Activated naive CD4-positive, alpha-beta T cell treated with anti-CD3 and anti-CD28 coated beads for 36 hours (primary cell): ENCODE results near the gene PFKFB1. TPM values are rescaled to one million over a fixed set of nuclear protein-coding genes. Genes with fewer than 3 reads are reported as not detected.

Experiments used
- CTCF ChIA-PET: fragments of 350-600 bp; sonication (Branson Sonifier 250); formaldehyde crosslinking; loops from one replicate; lab custom pipeline; 2021; ENCODE audit warnings: antibody characterized with exemption; lab: Charles Lee
- DNase-seq: peaks from one replicate; pipeline ENCODE4 v3.0.0-alpha.2; 2020
- H3K27ac Mint-ChIP-seq: one replicate; pipeline ENCODE4 v1.8.0; 2021; ENCODE audit warnings: mild to moderate bottlenecking, mixed read lengths
- H3K27me3 Mint-ChIP-seq: one replicate; pipeline ENCODE4 v1.8.0; 2021; ENCODE audit warnings: low read depth, mixed read lengths
- H3K36me3 Mint-ChIP-seq: one replicate; pipeline ENCODE4 v1.8.0; 2021; ENCODE audit warnings: low read depth, mixed read lengths
- H3K4me1 Mint-ChIP-seq: one replicate; pipeline ENCODE4 v1.8.0; 2021; ENCODE audit warnings: low read depth, mixed read lengths
- H3K4me3 Mint-ChIP-seq: one replicate; pipeline ENCODE4 v1.8.0; 2021; ENCODE audit warnings: mild to moderate bottlenecking, moderate library complexity, mixed read lengths
- H3K9me3 Mint-ChIP-seq: one replicate; pipeline ENCODE4 v1.8.0; 2021; ENCODE audit warnings: mixed read lengths
- intact Hi-C: fragments of 100-400 bp; cut with micrococcal nuclease; formaldehyde crosslinking; loops from one replicate; pipeline ENCODE4 v1.15.1; 2023
- total RNA-seq, 2 experiments: library from RNA; stranded (reverse); gene quantifications; one replicate each; pipeline ENCODE4 v1.2.3, GENCODE V29; 2021

PFKFB1 gene
- total RNA-seq, result under 1 TPM; 0.45 to 0.81 TPM

GRCh38 chrX:54994099-54994498 is at the start of gene PFKFB1:
Gene PFKFB1 (minus strand): TSS chrX:54994188. CDS start chrX:54994007, 181 bp downstream.
- Mint-ChIP-seq H3K4me3 (no peak within 1 kb of the TSS), H3K27ac (no peak within 1 kb of the TSS), H3K27me3 (no peaks in the 10 kb centered on the region), H3K9me3 (no peaks in the 10 kb centered on the region), H3K4me1 (peaks cover under 1% of the 10 kb centered on the region), H3K36me3 (no peaks in the 10 kb centered on the region)
- CTCF ChIA-PET, result no interaction called here
- intact Hi-C loops, result no loop called here
- no peak for DNase-seq

- H3K27me3 Mint-ChIP-seq, result no peaks in the 10 kb centered on the region
- no peak overlapping the region for H3K4me3 Mint-ChIP-seq
- intact Hi-C loops, result no loop called here
- DNase-seq, result no peak
- no peaks in the 10 kb centered on the region for H3K9me3 Mint-ChIP-seq
- CTCF ChIA-PET, result no interaction called here
- H3K27ac Mint-ChIP-seq, result no peak overlapping the region
- no peaks in the 10 kb centered on the region for H3K4me1 Mint-ChIP-seq
- H3K36me3 Mint-ChIP-seq, result no peaks in the 10 kb centered on the region
Measured at GRCh38 chrX:55041514-55041913, 47.5 kb upstream of the PFKFB1 start.

DNA sequence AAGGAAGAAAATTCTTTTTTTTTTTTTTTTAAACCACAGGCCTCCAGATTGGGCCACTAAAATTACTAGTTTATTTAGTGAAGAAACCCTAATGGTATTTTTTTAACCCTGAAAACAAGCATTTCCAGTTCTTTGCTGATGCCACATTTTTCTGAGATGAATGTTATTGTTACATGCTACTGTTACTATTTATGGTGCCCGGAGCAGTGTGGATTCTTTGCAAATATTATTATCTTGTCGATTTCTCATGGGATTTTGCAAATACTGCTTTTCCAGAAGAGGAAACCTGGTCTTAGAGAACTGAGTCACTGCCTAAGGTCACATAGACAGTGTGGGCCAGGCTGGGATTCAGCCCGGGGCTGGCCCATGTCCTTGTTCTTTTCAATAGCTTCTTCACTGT is 45.5 kb upstream of the PFKFB1 start:
- H3K4me1 Mint-ChIP-seq, result no peaks in the 10 kb centered on the region
- DNase-seq, result no peak
- no peak overlapping the region for H3K4me3 Mint-ChIP-seq
- no peaks in the 10 kb centered on the region for H3K36me3 Mint-ChIP-seq
- no peaks in the 10 kb centered on the region for H3K27me3 Mint-ChIP-seq
- CTCF ChIA-PET, result no interaction called here
- intact Hi-C loops, result no loop called here
- no peak overlapping the region for H3K27ac Mint-ChIP-seq
- no peaks in the 10 kb centered on the region for H3K9me3 Mint-ChIP-seq

- Mint-ChIP-seq H3K27ac (no peak overlapping the region), H3K4me3 (no peak overlapping the region), H3K27me3 (no peaks in the 10 kb centered on the region), H3K4me1 (no peaks in the 10 kb centered on the region), H3K9me3 (no peaks in the 10 kb centered on the region), H3K36me3 (no peaks in the 10 kb centered on the region)
- CTCF ChIA-PET, result no interaction called here
- no peak for DNase-seq
- intact Hi-C loops, result no loop called here
Measured at GRCh38 chrX:55033429-55033828, 39.4 kb upstream of the PFKFB1 start.

DNA sequence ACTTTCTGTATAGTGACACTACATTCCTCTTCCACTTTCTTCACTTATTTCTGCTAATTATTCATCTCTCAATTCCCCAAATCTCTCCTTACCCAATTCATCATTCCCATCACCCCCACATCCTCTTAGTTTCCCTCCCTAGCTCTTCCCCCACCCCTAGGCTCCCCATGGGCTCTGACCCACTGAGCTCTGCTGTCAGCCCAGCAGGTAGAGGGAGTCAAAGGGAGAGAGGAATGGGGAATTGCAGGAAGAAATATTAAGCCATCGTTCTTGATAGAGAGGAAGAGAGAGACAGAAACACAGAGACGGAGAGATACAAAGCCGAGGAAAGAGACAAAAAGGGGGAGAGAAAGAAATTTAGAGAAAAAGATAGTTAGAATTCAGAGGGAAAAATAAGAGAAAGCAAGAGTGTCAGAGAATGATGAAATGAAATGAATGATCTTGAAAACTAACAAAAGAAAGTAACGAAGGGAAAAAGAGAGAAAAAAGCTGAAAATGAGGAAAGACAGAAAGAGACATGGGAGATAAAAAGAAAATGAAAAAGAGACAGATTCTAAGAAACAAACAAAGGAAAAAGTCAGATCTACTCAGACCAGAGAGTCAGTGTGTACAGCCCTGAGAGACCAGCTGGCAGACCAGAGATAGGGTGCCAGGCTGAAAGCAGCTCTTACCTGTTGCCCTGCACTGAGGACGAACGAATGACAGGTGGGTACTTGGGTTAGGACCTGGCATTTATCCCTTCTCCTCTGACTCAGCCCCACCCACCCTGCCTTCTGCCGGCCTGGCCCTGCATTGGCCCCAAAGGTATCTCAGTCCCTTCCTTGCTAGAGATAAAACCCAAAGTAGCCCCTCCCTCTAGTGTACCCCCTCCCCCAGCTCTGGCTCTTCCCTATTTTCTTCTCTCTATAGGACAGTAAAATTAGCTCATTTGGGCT is 36.5 kb upstream of the PFKFB1 start, which contains the start of gene ALAS2:
ALAS2 (minus strand) TSS at position 707 of the 935 bp plus-strand sequence. CDS start 4,977 bp downstream, outside the sequence.
- CTCF ChIA-PET, result no interaction called here
- Mint-ChIP-seq H3K27ac (no peak within 1 kb of the TSS), H3K27me3 (no peaks in the 10 kb centered on the region), H3K9me3 (no peaks in the 10 kb centered on the region), H3K36me3 (no peaks in the 10 kb centered on the region), H3K4me1 (peaks cover 5% of the 10 kb centered on the region), H3K4me3 (no peak within 1 kb of the TSS)
- DNase-seq, result no peak
- intact Hi-C loops, result no loop called here

DNA sequence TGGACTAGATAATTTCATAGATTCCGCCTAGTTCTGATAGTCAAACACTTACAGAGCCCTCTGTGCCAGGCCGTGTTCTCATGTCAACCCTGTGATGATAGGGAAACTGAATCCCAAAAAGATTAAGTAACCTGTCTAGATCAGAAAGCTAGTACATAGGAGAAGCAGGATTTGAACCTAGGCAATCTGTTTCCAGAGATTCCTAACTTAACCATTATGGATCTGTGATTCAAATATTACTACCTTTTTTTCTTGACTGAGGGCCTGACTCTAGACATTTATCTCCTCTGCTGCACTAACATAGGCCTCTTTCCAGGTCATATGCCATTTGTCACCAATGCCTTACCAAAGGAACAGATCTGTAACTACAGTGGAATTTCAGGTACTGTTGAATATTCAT is 35.3 kb upstream of the PFKFB1 start:
- CTCF ChIA-PET, result no interaction called here
- no peak overlapping the region for H3K27ac Mint-ChIP-seq

DNA sequence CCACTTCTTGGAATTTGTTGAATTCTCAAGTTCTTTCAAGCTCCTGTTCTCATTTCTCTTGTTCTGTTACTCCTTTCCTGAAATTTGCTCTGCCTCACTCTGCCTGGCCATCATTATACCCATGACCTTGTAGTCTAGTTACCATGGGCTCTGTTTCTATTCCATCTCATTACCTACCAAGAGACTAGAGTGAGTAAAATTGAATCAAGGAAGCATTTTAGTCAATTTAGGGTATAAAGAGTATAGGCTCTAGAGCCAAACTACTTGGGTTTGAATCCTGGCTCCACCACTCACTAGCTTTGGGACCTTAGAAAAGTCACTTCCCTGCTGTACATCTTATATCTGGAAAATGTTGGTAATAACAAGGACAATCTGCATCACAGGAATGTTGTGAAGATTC is 34.6 kb upstream of the PFKFB1 start:
- no peak for DNase-seq
- H3K36me3 Mint-ChIP-seq, result no peaks in the 10 kb centered on the region
- no peaks in the 10 kb centered on the region for H3K9me3 Mint-ChIP-seq
- no peak overlapping the region for H3K4me3 Mint-ChIP-seq
- H3K27ac Mint-ChIP-seq, result no peak overlapping the region
- intact Hi-C loops, result no loop called here
- peaks cover 5% of the 10 kb centered on the region for H3K4me1 Mint-ChIP-seq
- no peaks in the 10 kb centered on the region for H3K27me3 Mint-ChIP-seq
- CTCF ChIA-PET, result no interaction called here

More for the DNA sequence above, 35.3 kb upstream of the PFKFB1 start:
- peaks cover 5% of the 10 kb centered on the region for H3K4me1 Mint-ChIP-seq
- no peaks in the 10 kb centered on the region for H3K9me3 Mint-ChIP-seq
- no peaks in the 10 kb centered on the region for H3K36me3 Mint-ChIP-seq
- no peak overlapping the region for H3K4me3 Mint-ChIP-seq
- intact Hi-C loops, result no loop called here
- H3K27me3 Mint-ChIP-seq, result no peaks in the 10 kb centered on the region
- DNase-seq, result no peak

DNA sequence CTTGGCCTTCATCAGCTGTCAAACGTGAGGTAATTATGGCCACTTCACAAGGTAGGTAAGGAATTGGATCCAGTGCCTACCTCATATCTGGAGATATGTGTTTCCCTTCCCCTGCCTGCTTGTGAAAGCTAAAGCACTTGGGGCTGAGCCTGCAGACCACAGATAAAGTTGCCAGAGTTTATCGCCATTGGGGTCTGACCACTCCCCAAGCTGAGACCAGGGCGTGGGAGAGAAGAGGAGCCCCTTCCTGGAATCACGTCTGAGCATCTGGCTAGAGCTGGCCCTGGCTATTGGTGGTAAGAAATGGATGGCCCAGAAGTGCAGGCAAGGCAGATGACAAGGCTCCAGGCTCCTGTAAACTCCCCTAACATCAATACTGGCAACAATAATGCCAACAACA is 34.1 kb upstream of the PFKFB1 start:
- no peaks in the 10 kb centered on the region for H3K27me3 Mint-ChIP-seq
- CTCF ChIA-PET, result no interaction called here
- peaks cover 5% of the 10 kb centered on the region for H3K4me1 Mint-ChIP-seq
- no peaks in the 10 kb centered on the region for H3K36me3 Mint-ChIP-seq
- intact Hi-C loops, result no loop called here
- H3K4me3 Mint-ChIP-seq, result no peak overlapping the region
- no peak for DNase-seq
- no peaks in the 10 kb centered on the region for H3K9me3 Mint-ChIP-seq
- no peak overlapping the region for H3K27ac Mint-ChIP-seq

GRCh38 chrX:55026840-55027239 is 32.9 kb upstream of the PFKFB1 start:
- no peak for DNase-seq
- Mint-ChIP-seq H3K4me3 (no peak overlapping the region), H3K27ac (no peak overlapping the region), H3K27me3 (no peaks in the 10 kb centered on the region), H3K36me3 (no peaks in the 10 kb centered on the region), H3K9me3 (no peaks in the 10 kb centered on the region), H3K4me1 (peaks cover 5% of the 10 kb centered on the region)
- CTCF ChIA-PET, result no interaction called here
- intact Hi-C loops, result no loop called here

GRCh38 chrX:55026143-55026542 is 32.2 kb upstream of the PFKFB1 start:
- no peak for DNase-seq
- Mint-ChIP-seq H3K9me3 (no peaks in the 10 kb centered on the region), H3K27ac (no peak overlapping the region), H3K27me3 (no peaks in the 10 kb centered on the region), H3K4me3 (no peak overlapping the region), H3K36me3 (no peaks in the 10 kb centered on the region), H3K4me1 (peaks cover 5% of the 10 kb centered on the region)
- intact Hi-C loops, result no loop called here
- CTCF ChIA-PET, result no interaction called here

DNA sequence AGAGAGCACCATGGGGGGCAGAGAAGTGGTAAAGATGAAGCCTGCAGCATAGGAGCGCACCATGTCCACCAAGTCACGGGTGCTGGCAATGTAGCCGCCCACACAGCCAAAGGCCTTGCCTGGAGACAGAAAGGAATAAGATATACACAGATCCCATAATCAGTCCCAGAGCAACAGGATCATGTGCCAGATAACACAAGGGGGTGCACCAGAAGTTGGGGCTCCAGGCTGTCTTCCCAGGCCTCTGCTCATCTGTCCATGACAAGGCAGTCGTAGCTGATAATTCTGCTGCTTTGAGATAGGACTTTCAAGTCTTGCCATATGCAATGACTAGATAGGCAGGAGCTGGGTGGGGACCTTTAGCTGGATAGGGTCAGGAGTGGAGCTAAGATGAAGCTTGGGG is 20.9 kb upstream of the PFKFB1 start:
- Mint-ChIP-seq H3K27ac (no peak overlapping the region), H3K4me3 (no peak overlapping the region), H3K9me3 (no peaks in the 10 kb centered on the region), H3K27me3 (no peaks in the 10 kb centered on the region), H3K36me3 (no peaks in the 10 kb centered on the region), H3K4me1 (peaks cover 2% of the 10 kb centered on the region)
- no peak for DNase-seq
- intact Hi-C loops, result no loop called here
- CTCF ChIA-PET, result no interaction called here

DNA sequence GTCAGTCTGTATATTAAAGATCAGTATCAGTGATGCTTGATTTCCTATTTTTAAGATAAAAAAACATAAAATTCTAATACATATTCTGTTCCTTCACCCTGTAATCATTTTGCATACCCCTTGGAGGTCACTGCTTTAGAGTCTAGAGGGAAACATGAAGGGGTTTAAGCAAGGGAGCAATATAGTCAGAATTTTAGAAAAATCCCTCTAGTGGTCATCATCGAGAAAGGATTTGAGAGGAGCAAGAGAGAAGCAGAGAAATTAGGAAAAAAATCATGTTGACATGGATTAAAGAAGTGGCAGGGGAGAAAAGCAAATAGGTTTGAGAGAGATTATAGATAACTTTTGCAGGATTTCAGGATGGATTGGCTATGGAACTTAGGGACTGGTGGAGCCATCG is 17.3 kb upstream of the PFKFB1 start:
- CTCF ChIA-PET, result no interaction called here
- Mint-ChIP-seq H3K27me3 (no peaks in the 10 kb centered on the region), H3K4me3 (no peak overlapping the region), H3K36me3 (peaks cover 12% of the 10 kb centered on the region), H3K27ac (no peak overlapping the region), H3K9me3 (no peaks in the 10 kb centered on the region), H3K4me1 (peaks cover 19% of the 10 kb centered on the region)
- DNase-seq, result no peak
- intact Hi-C loops, result no loop called here
